HG02759 (cell line): ENCODE data around the gene JPH3.

Source experiments
- ATAC-seq: cut with Tn5 transposase; IDR thresholded peaks from one replicate; pipeline ENCODE4 v1.9.1; 2021; ENCODE audit warnings: mild to moderate bottlenecking, moderate library complexity; ENCODE audit not compliant: unreplicated experiment

JPH3 gene

GRCh38 chr16:87598431-87598830 lies 3.9 kb upstream of the JPH3 start:
- ATAC-seq = no peak

DNA sequence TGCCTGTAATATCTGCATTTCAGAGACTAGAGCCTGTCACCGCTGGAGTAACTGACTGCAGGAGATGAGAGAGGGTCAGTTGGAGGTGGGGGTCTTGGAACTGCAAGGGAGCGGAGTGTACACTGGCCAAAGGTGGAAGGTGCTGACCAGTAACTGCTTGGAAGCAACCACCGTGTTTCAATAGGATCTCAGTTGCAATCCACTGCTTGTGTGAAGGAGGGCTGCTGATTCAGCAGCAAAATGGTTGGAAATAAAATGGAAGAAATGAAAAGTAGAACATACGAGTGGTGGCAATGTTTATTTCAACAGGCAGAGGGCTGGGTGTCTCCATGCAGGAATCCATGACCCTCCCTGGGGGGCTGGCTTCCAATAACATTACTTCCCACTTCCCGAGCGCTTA lies 2.1 kb upstream of the JPH3 start:
- no peak for ATAC-seq

- ATAC-seq = no peak
Observed at GRCh38 chr16:87601401-87601981, 817 bp upstream of the JPH3 start.

GRCh38 chr16:87602821-87603683 lies 744 bp downstream of the JPH3 start:
- ATAC-seq = no peak

DNA sequence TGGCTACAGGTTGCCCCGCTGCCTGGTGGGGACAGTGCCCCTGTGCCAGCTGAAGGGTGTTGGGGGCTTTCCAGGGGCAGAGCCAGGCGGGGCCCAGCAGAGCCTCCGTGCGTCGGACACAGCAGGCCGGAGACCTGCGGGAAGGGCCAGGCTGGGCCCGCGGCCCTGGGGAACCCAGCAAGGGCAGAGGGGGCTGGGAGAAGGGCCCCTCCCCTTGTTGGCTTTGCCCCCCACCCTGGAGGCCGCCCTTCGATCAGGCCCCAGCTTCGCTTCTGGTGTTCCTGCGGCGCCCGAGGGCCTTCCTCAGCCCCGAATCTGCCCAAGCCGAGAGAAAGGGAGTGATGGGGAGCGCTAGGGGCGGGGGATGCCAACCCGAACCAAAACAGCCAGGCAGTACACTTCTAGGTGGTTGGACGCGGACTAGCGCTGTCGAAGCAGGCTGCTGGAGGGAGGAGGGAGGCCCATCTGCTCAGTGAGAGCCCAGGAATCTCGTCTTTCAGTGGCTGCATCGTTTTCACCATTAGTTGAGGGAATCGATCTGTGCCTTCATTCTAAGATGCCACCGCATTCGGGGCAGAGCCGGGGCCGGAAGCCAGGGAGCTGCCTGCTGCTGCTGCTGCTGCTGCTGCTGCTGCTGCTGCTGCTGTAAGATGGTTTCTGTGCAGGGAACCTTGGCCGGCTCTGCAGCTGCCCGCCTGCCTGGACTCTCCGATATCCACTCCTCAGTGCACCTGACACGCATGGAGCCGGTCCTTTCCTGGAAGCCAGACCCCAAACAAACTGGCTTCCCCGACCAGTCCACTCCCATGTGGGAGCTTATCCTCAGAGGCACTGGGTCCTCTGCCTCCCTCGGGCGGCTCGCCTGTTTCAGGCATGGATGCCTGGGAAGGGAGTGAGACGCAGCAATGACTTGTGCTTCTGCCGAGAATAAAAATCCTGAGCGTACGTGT lies 1.7 kb downstream of the JPH3 start:
- no peak for ATAC-seq

DNA sequence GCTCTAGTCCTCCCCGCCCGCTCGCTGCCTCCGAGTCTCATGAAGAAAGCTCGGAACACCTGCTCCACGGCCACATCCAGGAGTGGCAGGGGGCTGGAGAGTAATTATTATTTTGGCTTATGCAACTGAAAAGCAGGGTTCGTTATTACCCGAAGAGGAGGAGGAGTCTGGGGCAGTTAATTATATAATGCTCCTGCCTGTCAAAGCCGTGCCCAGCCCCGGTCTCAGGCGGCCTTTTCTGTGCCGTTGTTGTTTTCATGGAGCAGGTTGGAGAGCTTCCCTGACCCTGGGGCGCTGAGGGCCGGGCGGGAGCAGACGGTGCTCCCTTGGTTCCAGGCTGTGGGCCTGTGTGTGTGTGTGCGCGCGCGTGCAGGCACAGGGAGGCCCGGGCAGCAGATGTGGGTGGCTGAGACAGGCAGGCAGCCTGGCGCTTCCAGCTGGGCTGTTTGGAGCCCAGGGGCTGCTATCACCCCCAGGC lies 2.4 kb downstream of the JPH3 start:
- no peak for ATAC-seq

- no peak for ATAC-seq
Observed at GRCh38 chr16:87607223-87607622, 4.9 kb downstream of the JPH3 start.

DNA sequence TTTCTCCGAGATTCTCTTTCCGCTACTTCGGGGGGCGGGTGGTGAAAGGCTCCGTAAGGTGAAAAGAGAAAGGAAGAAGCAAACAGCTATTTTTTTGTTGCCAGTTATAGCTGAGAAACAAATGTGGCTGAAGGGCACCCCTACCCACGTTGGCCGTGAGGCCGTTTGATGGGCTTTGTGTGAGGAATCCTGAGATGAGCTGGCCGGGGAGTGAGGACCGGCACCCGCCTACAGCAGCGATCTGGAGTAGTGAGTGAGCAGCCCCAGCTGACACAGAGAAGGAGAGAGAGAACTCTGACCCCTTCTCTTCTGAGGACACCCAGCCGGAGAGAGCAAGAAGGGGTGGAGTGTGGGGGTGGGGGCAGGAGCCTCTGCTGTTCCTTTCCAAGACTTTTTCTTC lies 5.6 kb downstream of the JPH3 start:
- ATAC-seq = no peak

DNA sequence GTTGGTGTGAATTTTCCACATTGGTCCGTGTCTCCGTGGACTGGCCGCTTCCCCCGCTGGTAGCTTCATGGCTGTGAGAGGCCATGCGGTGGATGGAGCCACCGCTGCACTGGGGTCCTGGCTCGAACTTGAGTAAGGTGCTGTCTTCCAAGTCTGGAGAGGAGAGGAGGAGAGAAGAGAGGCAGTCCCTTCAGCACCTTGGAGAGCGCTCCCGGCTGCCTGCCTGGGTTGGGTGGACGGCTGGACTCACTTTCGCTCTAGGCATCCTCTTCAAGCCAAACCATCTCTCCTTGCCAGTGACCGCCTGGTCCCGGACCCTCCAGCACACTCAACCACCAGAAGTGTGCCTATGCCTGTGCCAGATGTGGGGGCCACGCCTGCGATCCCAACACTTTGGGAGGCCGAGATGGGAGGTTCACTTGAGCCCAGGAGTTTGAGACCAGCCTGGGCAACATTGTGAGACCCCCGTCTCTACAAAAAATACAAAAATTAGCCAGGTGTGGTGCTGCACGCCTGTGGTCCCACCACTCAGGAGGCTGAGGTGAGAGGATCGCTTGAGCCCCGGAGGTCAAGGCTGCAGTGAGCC lies 6.2 kb downstream of the JPH3 start:
- ATAC-seq = no peak

DNA sequence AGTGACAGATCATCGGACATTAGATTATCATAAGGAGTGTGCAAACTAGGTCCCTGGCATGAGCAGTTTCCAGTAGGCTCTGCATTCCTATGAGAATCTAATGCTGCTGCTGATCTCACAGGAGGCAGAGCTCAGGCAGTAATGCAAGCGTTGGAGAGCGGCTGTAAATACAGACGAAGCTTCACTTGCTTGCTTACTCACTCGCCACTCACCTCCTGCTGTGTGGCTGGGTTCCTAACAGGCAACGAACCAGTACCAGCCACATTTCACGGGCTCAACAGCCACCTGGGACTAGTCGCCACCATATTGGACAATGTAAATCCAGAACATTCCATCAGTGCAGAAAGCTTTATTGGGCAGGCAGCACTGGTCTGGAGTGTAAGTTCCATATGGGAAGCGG lies 7.7 kb downstream of the JPH3 start:
- no peak for ATAC-seq

GRCh38 chr16:87611456-87611855 lies 9.1 kb downstream of the JPH3 start:
- ATAC-seq = no peak

GRCh38 chr16:87613961-87614360 lies 11.7 kb downstream of the JPH3 start:
- no peak for ATAC-seq

- ATAC-seq = no peak
Observed at GRCh38 chr16:87615621-87616041, 13.3 kb downstream of the JPH3 start.

DNA sequence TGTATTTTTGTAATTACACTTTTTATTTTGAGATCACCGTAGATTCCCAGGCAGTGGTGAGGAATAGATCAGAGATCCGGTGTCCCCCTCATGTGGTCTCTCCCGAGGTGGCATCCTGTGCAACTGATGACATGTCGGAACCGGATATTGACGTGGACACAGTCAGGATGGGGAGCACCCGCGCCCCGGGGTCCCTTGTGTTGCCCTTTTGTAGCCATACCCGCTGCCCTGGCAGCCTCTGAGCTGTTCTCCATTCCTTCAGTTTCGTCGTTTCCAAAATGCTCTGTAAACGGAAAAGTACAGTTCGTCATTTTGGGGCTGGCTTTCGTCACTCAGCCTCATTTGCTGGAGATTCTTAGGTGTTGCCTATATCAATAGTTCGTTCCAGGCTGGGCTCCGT lies 14.2 kb downstream of the JPH3 start:
- no peak for ATAC-seq

- ATAC-seq = no peak
Observed at GRCh38 chr16:87618216-87618615, 15.9 kb downstream of the JPH3 start.

DNA sequence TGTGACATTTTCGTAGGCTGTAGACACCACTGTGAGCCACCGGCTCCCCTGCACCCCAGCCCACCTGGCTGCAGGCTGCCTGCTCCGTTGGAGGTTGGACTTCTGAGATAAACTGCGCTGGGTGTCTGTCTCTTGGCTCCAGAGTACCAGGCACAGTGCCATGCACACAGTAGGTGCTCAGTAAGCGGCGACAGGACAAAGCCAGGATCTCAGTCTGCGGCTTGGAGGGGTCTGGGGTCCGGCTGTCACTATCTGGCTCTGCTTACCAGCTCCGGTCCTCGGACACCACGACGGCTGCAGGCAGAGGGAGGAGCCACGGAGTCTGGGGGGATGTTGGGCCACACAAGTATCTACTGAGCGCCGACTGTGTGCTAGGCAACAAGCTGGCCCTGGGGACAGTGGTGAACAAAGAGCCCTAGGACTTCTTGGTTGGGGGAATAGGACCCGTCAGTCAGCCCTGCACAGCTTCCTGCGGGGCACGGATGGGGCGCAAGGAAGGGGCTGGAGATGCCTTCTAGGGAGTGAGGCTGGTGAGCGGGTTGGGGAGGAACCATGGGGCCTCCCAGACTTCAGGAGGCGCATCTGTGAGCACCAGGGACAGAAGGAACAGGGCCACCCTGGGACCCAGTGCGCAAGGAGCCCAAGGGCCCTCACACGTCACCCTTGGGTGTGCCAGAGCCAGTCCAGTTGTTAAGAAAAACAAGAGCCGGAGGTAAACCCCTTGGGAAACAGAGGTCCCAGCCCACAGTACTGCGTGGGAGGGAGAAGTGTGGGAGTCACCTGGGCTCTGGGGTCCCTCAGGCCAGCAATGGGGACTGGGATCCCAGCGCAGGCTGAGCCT lies 17.3 kb downstream of the JPH3 start:
- ATAC-seq = no peak

GRCh38 chr16:87620201-87620495 lies 17.8 kb downstream of the JPH3 start:
- ATAC-seq = no peak

DNA sequence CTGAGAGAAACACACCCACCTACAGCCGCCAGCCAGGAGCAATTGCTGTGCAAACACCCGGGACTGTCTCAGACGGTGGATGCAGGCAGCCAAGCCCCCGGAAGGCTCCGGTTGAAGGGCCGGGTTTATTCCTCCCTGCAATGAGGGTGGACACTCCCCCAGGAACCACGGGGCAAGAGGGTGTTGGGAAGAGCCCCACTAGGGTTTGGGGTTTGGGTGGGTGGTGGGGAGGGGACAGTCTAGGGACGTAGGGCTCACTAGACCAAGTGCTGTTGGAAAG lies 19.2 kb downstream of the JPH3 start:
- ATAC-seq = no peak

DNA sequence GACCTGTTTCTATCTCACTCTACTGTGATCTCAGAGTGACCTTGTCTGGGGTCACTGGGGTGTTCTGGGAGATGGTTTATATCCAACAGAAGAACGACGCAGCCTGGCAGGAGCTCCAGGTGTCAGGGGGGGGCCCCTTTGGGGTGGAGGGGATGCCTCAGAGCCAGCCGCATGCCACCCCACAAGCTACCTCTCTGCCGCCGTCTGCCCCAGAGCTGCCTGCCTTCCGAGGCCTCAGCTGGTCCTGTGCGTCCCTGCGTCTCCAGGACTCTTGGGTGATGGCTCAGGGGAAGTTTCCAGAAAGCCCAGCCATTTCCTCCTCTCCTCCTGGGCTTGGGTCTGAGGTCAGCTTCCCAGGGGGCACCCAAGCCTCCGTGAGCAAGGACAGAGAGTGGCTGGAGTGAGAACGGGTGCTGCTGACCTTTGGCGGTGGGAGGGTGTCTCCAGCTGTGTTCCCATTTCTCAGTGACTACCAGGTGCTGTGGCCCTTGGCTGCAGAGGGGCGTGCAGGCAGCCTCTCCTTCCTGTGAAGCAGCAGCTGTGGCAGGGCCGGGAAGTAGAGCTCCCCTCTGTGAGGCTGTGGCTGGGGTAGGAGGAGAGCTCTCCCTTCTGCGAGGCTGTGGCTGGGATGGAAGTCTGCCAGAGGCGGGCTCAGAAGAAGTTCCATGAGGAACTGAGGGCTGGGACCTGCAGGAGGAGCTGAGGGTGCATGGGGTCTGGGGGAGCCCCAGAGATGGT lies 19.8 kb downstream of the JPH3 start:
- ATAC-seq = no peak

DNA sequence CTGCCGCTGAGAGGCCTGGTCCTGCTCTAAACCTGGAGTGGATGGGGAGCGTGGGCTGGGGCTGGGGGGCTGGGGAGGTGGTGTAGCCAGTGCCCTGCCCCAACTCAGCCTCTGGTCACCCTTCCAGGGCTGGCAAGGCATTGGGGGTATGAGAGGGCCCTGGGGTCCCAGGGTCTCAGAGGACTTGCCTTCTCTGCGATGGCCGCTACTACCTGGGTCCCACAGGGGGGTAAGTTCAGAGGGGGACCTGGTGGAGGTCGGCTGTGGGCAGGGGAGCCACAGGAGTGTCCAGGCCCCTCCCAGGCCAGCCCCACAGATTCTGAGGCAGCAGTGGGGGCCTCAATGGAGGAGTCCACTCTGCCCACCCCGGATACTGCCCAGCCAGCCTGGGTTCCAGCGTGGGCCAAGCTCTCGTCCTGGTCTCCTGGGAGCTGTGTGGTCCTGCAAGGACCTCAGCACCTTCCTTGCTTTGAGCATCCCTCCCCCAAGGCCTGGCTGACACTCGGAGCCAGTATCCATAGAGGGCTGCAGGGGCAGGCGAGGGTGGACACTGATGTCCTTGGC lies 20.5 kb downstream of the JPH3 start:
- ATAC-seq = no peak
